ENCODE data around the gene COG5. TPM values are rescaled to one million over a fixed set of nuclear protein-coding genes. Genes with fewer than 3 reads are reported as not detected.

COG5 gene
- total and polyA plus RNA-seq, 9 of the 15 experiments (the other 6 are each of a cell fraction or from before 2014, with no cell fraction given), result 15.3 to 75.1 (median 56.4) TPM

DNA sequence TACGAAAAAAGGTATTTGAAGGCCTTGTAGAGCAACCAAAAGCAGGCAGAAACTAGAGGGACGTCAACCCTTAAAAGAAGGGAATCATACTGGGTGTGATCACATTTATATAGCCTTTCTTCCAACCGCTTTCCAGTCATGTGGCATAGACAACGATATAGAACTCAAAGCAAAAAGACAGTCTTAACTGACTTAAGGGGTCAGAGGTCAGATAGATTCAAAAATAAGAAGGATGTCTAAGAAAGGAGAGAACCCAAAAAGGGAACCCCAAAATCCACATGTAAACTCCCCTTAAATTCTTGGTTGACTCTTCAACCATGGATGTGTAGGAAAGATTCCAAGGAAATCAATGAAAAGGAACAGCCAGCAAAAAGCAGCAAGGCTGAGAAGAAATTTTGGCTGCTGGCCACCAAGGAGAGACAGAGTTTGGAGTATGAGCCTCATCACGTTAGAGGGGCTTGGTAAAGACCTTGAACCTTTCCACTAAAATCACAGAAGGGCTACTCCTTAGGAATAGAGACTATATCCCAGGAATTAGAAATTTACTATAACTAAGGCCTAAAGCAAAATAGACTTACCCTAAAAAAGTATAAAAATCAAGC is 24.9 kb upstream of the COG5 start (continued):
- no peak for TF ChIP-seq RBBP5 (IDR thresholded peaks at IDR 0.05; ENCODE audit: borderline replicate concordance, insufficient read depth, low read length, poor library complexity, severe bottlenecking)

DNA sequence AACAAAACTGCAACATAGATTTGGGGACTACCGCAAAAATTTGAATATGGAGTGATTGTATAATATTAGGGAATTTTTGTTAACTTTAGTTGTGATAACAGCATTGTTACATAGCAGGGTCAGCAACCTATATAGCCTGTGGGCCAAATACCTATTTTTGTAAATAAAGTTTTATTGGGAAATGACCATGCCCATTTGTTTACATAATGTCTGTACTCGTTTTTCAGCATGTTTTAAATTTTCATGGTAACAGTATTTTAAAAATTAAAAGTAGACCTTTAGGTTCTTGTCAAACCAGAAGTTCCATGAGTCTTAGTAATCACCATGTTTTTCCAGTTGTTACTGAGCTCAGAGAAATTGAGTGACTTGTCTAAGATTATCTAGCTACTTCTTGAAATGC is 21.0 kb upstream of the COG5 start:
- Histone ChIP-seq H3K36me3 (ENCODE audit: control insufficient read depth, insufficient read depth, low read length) (peaks cover 49% of the 10 kb centered on the region), H3K4me3 (no peak overlapping the region), H3K9me1 (ENCODE audit: control insufficient read depth, insufficient read depth, low read length) (no peaks in the 10 kb centered on the region), H2AFZ (ENCODE audit: low read depth, low read length) (no peak overlapping the region), H4K20me1 (replicated peaks; ENCODE audit: control insufficient read depth, insufficient read depth, low read length) (no peaks in the 10 kb centered on the region), H3K79me2 (ENCODE audit: control insufficient read depth, insufficient read depth, low read length) (peaks cover 52% of the 10 kb centered on the region), H3K9me3 (replicated peaks; ENCODE audit: control insufficient read depth, insufficient read depth, low read depth, low read length) (no peaks in the 10 kb centered on the region), H3K27me3 (ENCODE audit: control insufficient read depth in 2 of 2, insufficient read depth in 2 of 2, low read length in 2 of 2) (no peaks in the 10 kb centered on the region), H3K4me2 (ENCODE audit: insufficient read depth, low read length) (no peak overlapping the region), H3K9ac (ENCODE audit: insufficient read depth in 1 of 2, low read depth in 2 of 2, low read length in 2 of 2) (no peak overlapping the region), H3K27ac (ENCODE audit: extremely low read depth, low read depth, low read length) (no peak overlapping the region), H3K4me1 (replicated peaks in 1 of 2; ENCODE audit: control insufficient read depth in 2 of 2, insufficient read depth in 2 of 2, low read length in 2 of 2) (peaks cover 5 to 13% of the 10 kb centered on the region in 2 experiments; a peak in 4 of 5 replicates)
- intact Hi-C loops (cut with micrococcal nuclease), result no loop called here
- no peak for ATAC-seq
- in situ Hi-C loops (cut with MboI), result no loop called here
- CTCF ChIA-PET (ENCODE audit: low intra/inter-chr PET ratio), result no interaction called here
- 45% methylated on average over 2 of the region's 2 CpGs for WGBS (ENCODE audit: insufficient coverage, low coverage, missing lambda C conversion rate)
- DNase-seq (ENCODE audit: extremely low read depth in 1 of 4, low spot score in 3 of 4), result no peak
- TF ChIP-seq, protein P1, sequence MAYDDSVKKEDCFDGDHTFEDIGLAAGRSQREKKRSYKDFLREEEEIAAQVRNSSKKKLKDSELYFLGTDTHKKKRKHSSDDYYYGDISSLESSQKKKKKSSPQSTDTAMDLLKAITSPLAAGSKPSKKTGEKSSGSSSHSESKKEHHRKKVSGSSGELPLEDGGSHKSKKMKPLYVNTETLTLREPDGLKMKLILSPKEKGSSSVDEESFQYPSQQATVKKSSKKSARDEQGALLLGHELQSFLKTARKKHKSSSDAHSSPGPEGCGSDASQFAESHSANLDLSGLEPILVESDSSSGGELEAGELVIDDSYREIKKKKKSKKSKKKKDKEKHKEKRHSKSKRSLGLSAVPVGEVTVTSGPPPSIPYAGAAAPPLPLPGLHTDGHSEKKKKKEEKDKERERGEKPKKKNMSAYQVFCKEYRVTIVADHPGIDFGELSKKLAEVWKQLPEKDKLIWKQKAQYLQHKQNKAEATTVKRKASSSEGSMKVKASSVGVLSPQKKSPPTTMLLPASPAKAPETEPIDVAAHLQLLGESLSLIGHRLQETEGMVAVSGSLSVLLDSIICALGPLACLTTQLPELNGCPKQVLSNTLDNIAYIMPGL (CRISPR knock-in tag; IDR thresholded peaks at IDR 0.05), result no peak
- TF ChIP-seq PYGO2 (tag; IDR thresholded peaks at IDR 0.05), result no peak
- no peak for TF ChIP-seq ZNF696 (CRISPR knock-in tag; conservative IDR thresholded peaks at IDR 0.05)
- no peak for TF ChIP-seq ZFPM2 (CRISPR knock-in tag; IDR thresholded peaks at IDR 0.05)
- TF ChIP-seq, protein P2, sequence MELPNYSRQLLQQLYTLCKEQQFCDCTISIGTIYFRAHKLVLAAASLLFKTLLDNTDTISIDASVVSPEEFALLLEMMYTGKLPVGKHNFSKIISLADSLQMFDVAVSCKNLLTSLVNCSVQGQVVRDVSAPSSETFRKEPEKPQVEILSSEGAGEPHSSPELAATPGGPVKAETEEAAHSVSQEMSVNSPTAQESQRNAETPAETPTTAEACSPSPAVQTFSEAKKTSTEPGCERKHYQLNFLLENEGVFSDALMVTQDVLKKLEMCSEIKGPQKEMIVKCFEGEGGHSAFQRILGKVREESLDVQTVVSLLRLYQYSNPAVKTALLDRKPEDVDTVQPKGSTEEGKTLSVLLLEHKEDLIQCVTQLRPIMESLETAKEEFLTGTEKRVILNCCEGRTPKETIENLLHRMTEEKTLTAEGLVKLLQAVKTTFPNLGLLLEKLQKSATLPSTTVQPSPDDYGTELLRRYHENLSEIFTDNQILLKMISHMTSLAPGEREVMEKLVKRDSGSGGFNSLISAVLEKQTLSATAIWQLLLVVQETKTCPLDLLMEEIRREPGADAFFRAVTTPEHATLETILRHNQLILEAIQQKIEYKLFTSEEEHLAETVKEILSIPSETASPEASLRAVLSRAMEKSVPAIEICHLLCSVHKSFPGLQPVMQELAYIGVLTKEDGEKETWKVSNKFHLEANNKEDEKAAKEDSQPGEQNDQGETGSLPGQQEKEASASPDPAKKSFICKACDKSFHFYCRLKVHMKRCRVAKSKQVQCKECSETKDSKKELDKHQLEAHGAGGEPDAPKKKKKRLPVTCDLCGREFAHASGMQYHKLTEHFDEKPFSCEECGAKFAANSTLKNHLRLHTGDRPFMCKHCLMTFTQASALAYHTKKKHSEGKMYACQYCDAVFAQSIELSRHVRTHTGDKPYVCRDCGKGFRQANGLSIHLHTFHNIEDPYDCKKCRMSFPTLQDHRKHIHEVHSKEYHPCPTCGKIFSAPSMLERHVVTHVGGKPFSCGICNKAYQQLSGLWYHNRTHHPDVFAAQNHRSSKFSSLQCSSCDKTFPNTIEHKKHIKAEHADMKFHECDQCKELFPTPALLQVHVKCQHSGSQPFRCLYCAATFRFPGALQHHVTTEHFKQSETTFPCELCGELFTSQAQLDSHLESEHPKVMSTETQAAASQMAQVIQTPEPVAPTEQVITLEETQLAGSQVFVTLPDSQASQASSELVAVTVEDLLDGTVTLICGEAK (IDR thresholded peaks at IDR 0.05), result peak; percentile 86
- TF ChIP-seq, protein P2 (CRISPR knock-in tag; IDR thresholded peaks at IDR 0.05), result no peak; the same call in 1 of the 2 replicates
- no peak for TF ChIP-seq JUNB (CRISPR knock-in tag; conservative IDR thresholded peaks at IDR 0.05)
- no peak for TF ChIP-seq ZNF695 (CRISPR knock-in tag; IDR thresholded peaks at IDR 0.05)
- no TSS peak for BruUV-seq (replicated peaks)
- POLR2A ChIA-PET, result interaction anchor here (1.4 kb wide), 1 partner anchor 12 kb away, joined by 4 read pairs; no protein-coding TSS in a partner anchor
- no peak for FAIRE-seq
